CD4-positive, alpha-beta T cell treated with Interleukin-10 for 1 hour (primary cell): ENCODE results near the gene DUSP8.
A peak's percentile ranks its signal among the peaks of the same experiment; 100 is the strongest.
"Not testable (repeated sequence)": the region's sequence is repeated elsewhere in the genome, so short reads cannot be mapped to it uniquely, and the experiment has no call there.

Source experiments
- DNase-seq: peaks from one replicate; pipeline ENCODE4 v3.0.0-alpha.2; 2020

Gene DUSP8

DNA sequence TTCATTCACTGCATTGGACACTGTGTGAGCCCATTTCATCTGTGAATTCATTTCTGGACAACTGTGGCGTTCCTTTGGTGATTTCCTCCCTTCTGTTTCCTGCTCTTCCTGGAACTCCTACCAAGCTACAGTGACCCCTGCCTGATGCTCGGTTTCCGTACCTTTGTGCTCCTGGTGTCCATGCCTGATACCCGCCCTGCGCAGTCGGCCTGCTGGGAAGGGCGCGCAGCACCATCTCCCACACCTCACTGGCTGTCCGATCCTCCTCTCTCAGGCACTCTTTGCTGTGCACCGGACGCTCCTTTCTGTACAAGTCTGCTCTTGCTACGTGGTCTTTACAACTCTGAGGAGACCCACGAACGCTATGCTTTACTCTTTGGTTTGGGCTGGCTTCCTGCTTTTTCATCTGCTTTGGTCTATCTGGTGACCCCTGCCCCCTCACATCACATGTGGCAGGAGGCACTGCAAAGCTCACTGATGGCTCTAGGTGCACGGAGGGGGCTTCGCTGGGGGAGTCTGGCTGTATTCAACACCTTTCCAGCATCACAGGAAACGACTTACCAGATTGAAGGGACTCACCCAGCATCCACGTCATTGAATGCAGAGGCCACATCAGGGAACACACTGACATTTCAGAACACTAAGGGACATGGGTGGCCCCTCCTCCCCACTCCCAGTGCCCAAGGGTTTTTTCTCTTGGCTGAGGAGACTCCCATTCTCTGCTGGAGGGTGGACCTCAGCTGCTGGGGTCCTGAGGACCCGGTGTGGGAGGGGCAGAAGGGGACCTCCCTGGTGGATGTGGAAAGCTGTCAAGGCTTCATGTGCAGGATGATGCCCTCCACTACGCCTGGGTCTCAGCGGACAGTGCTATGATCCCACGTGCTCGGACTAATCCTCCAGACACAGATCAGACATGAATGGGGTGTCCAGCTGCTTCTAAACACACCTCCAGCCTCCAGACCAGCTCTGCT is 58.5 kb downstream of the DUSP8 start:
- no peak for DNase-seq

DNA sequence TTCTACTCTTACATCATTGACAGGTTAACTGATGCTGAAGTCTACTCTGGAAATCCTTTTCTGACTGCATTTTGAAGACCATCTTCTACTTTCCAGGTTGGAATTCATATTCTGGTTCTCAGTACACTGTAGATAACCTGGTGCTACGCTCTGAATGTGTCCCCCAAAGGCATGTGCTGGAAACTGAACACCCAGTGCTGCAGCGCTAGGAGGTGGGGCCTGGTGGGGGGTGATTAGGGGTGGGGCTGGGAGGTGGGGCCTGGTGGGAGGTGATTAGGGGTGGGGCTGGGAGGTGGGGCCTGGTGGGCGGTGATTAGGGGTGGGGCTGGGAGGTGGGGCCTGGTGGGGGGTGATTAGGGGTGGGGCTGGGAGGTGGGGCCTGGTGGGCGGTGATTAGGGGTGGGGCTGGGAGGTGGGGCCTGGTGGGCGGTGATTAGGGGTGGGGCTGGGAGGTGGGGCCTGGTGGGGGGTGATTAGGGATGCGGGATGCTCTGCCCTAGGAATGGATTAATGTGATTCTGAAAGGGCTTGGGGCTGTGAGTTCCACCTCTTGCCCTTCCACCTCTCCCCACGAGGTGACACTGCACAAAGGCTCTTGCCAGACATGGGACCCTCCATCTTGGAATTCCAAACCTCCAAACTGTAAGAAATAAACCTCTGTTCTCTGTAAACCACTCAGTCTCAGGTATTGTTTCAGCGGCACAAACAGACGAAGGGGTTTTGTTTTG is 59.4 kb downstream of the DUSP8 start:
- peak; percentile 8 for DNase-seq

DNA sequence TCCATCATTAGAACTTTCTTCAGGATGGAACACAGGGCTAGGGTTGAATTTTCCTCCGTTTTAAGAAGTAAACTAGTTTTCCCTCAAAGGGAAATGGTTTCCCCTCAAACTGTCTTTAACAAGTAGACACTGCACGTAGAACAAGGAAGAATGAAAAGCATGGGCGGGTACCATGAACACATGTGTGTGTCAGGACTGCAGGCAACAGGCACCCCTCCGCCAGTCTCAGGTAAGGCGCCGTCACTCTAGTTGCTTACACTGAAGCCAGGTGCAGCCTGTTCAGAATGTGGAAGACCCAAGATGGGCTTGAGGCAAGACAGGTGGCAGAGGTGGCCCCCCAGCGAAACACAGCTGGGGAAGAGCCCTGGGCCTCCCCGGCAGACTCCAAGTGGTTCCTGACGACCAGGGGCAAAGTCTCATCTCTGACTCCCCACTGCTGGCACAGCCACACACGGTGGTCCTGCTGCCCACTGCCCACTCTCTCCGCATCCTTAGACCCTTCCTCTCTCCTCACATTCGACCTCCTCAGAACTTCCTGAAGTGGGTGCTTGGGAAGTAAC is 60.1 kb downstream of the DUSP8 start:
- DNase-seq = no peak

DNA sequence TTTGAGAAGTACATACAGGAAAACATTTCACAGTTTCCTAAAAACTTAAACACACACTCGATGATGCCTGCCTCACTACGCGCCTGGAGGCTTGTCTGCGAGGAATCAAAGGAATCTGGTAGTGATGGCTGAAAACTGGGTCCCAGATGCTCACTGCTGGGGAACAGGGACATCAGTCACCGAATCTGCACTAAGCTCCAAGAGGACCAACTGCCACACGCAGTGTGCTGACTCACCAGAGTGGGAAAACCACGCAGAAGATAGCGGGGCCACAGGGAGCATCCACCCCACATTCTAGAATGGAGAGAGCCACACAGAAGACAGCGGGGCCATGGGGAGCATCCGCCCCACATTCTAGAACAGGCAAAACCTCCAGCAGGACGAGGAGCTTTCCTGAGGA is 61.1 kb downstream of the DUSP8 start:
- DNase-seq = no peak

DNA sequence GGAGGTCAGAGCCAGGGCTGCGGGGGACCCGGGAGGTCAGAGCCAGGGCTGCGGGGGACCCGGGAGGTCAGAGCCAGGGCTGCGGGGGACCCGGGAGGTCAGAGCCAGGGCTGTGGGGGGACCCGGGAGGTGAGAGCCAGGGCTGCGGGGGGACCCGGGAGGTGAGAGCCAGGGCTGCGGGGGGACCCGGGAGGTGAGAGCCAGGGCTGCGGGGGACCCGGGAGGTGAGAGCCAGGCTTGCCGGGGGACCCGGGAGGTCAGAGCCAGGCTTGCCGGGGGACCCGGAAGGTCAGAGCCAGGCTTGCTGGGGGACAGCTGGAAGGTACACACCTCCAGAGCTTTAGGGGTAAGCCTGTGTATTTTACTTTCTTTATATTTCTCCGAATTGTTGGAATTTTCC is 61.7 kb downstream of the DUSP8 start:
- DNase-seq = not testable (repeated sequence)

DNA sequence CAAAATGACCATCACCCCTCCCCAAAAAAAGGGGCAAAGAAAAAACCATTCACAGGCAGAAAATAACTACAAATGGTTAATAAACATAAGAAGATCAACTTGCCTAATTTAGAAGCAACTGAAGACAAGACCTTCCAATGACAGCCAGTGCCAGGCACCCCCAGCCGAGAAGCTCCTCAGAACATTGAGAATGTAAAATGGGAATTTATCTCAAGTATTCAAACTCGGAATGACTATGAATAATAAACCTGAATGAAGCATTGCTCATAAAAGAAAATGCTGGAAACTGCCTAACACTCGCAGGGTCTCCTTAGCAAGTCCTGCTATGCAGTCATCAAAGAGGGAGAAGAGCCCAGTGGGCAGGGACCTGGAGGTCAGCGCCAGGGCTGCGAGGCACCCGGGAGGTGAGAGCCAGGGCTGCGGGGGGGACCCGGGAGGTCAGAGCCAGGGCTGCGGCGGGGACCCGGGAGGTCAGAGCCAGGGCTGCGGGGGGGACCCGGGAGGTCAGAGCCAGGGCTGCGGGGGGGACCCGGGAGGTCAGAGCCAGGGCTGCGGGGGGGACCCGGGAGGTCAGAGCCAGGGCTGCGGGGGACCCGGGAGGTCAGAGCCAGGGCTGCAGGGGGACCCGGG is 62.3 kb downstream of the DUSP8 start:
- DNase-seq = no peak

DNA sequence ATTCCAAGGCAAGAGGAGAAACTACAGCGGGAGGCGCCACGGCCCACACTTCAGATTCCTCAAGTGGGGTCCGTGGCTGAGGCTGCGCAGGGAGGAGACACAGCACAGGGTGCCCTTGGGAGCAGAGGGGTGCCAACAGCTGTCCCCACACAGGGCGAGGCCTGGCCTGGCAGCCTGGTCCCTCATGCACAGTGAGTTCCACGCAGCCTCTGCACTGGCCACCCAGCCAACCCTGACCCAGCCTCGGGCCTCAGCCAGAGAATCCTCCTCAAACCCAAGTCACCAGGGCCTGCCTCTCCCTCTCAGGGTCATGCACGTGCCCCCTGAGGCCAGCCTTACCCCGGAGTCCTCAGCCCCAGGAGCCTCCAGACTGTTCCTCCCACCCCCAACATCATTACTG is 63.1 kb downstream of the DUSP8 start:
- no peak for DNase-seq

DNA sequence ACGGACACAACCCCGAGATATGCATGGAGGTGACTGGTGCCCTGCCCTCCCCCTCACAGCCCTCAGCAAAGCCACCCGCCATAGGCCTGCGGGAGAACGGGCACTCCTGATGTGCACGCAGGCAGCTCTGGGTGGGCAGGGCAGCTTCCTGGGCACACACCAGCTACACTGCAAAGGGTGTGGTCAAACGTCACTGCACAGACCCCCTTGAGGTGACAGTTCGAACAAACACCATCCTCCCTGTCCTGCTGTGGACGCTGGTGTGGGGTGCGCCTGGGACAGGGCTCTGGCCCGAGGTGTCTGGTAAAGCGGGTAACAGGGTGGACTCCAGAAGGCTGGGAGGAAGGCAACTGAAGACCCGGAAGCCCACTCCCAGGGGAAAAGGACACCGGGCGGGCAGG is 63.6 kb downstream of the DUSP8 start:
- DNase-seq = no peak

DNA sequence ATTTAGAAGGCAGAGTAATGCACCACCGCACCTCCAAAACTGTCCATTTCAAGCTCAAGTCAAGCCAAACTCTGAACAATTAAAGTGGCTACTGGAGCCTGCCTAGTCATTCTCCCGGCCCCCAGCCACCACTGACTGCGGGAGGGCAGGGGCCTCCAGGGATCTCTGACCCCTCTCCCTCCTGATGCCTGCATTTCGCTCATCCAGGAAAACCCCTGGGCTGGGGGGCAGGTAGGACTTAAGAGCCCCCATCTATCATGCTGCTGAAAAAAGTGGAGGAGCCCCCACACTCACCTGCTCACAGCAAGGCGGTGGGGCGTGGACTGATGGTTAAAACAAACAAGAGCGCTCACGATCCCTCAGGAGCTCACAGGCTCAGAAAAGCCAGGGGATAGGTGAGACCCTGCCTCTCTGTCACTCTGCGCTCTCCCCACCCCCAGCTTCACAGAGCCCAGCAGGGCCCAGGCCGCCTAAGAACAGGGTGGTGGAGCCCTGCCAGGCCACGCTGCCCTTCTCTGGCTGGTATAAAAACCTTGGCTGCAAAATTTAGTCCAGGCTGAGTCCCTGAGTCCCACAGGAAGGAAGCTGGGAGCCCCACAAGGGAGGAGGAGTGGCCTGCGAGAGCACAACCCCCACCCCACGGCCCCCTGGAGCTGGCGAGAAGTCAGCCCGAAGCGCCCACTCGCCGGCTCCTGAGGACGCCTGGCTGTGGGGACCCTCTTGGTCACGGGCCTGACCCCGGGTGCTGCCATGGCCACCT is 64.5 kb downstream of the DUSP8 start:
- no peak for DNase-seq

DNA sequence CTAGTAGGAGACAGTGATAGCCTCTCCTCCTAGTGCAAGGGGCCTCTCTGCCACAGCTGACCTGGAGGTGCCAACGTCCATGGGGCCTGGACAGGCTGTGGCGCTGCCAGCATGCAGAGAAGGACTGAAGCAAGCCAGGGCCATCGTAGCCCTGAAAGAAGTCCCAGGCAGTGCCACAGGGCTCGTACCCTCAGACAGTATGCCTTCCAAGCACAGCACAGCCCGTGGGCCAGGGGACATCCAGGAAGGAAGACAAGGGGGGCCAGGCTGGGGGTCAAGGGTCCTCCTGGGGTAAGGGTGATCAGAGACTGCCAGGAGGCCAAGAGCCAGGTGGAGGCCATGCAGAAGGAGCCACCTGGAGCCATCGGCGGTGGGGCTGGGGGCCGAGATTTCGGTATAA is 65.1 kb downstream of the DUSP8 start:
- DNase-seq = no peak

DNA sequence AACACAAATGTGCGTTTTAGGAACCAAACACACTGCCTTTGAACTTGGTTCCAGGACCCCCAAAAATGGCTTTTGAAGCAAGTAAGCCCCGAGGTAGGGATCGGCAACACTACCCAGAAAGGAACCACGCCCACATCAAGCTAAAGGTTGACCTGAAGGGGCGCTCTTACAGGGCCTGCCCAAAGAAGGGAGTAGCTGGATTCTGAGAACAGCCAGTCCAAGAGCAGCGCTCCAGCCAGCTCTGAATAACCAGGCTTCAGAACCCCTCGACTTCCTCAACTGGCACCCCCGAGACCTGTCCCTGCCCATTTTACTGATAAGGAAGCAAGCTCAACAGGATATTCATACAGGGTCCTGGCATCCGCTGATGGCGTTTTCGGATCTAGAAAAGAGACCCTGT is 66.6 kb downstream of the DUSP8 start:
- no peak for DNase-seq

DNA sequence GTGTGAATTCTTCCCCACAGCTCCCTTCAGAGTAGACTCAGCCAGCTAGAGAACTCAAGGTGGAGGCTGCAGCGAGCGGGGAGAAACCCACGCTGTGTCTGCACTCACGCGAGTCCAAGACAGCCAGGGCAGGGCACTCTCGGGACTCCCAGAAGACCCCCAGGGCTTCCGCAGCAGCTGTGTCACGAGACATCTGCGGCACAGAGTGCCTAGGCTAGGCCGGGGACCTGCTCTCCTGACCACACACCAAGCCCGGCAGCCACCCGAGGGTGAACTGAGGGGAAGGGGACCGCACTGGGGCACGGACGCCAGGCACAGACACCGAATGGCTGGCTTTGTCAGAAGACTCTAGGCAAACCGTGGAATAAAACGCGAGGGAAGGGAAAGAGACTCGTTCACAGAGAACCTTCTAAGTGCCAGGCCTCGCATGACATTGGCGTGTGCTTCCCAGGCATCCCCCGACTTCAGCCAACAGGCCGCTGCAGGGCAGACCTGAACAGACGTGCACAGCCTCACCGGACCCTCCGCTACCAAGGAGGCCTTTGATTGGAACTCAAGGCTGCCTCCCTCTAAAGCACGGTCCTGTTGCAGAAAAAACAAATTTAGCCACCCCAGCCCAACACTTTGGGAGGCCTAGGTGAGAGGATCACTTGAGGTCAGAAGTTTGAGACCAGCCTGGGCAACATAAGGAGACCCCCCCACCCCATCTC is 67.3 kb downstream of the DUSP8 start:
- DNase-seq = no peak

DNA sequence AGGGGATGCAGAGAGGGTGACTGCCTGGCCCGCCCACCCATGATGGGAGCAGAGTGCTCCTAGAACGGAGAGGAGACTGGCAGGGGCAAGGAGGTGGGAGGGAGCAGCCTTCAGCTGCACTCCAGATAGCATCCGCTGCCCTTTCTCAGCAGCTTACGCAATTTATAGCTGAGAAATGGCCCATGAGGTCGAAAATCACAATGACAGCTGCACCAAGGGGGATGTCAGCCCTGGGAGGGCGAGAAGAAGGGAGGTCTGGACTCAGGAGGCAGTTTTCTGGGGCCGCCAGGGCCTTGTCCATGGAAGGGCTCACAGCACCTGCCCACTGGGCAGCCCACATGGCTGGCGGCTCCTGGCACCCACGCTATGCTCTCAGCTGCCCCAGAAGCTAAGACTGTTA is 67.9 kb downstream of the DUSP8 start:
- no peak for DNase-seq
